Measurements from ENCODE around the gene CPLX1.
"Not testable (repeated sequence)": the region's sequence is repeated elsewhere in the genome, so short reads cannot be mapped to it uniquely, and the experiment has no call there.

CPLX1 gene

DNA sequence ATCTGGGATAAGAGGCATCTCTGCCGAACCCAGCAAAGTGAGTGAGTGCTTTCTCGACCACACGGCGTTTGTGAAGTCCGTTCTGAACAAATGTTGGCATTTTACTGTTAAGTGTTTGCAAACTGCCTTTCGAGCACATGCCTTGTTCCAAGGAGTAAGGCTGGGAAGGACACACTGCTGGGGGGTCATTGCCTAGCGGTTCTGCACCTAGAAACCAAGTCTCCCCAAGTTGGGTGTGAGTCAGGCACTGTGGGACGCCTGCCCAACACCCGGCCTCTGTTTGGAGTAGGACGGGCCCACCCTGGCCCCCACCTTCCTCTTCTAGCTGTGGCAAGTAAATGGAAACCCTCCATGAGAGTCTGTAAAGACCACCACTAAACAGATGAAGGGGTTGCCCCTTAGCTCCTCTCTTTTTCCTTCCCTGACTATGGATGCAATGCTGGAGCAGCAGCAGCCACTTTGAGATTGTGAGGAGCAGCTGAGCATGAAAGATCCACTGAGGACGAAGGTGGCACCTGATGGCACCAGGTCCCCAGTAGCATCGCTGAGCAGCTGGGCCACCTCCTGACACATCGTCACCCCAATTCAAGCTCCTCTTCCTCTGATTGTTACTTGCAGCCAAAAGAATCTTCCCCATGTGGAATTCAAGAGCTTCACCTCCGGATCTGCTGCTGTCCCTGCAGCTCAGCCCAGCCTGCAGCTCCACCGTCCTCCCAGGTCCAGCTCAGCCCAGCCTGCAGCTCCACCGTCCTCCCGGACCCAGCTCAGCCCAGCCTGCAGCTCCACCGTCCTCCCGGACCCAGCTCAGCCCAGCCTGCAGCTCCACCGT lies 6.3 kb downstream of the CPLX1 start:
- DNase-seq (ENCODE audit: low spot score), result no peak

DNA sequence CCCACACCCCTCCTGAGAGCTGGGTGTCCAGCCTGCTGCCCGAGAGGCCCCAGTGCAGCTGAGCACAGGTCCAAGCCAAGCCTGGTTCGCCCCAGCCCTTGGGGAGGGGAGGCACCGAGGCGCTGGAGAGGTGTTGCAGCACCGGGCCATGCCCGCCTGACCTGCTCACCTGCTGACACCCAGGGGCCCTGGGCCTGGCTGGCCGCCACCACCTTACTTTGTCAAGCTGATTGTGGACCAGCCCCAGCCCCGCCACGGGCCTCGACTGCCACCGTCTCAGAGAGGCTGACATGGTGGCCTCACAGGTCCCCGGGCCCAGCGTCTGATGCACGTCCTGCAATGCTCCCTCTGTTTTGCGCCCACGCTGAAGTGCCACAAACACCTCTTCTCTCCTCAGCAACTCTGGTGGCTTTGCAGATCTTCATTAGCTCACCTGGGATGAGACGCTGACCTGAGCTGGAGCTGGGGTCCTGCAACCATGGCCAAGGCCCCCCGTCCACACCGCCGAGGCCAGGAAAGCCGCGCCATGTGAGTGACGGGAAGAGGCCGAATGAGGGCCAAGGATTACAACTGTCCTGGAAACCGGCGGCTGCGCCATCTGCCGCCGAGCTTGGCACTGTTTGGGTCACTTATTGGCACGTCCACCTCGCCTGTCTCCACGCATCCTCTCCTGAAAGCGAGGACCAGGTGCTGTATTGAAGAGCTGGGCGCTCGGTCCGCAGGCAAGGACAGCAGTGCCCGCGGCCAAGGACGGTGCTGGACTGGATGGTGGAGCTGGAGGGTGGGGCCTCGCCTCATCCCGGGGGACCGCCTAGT lies 7.6 kb downstream of the CPLX1 start:
- DNase-seq (ENCODE audit: low spot score), result no peak

DNA sequence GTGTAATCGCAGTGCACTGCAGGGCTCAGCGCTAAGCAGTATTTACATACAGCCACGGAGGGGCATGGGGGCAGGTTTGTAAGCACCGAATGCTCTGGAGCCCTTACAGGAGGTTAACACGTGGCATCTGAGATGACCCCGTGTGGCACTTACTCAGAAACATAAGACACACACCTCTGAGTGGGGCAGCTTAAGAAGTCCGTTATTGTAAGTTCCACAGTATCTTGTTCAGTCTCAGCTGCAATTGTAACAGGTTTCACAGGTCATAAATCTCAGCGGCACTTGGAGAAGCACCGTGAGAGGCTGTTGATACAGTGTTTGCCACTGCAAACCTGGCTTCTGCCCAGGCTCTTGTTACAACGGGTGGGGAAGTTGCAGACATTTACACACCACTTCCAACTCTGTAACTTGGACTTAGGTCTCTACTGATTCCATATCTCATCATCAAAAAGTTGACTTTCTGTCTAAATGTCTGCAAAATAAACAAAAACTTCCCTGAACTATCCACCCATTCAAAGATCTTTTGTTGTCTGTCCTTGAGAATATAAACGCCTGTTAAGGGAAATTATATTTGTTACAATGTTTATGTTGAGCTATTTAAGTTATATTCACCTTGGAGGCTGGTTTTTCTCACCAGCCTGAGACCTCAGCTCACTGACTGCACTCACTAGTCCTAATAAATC lies 10.3 kb downstream of the CPLX1 start:
- DNase-seq (ENCODE audit: low spot score), result no peak

DNA sequence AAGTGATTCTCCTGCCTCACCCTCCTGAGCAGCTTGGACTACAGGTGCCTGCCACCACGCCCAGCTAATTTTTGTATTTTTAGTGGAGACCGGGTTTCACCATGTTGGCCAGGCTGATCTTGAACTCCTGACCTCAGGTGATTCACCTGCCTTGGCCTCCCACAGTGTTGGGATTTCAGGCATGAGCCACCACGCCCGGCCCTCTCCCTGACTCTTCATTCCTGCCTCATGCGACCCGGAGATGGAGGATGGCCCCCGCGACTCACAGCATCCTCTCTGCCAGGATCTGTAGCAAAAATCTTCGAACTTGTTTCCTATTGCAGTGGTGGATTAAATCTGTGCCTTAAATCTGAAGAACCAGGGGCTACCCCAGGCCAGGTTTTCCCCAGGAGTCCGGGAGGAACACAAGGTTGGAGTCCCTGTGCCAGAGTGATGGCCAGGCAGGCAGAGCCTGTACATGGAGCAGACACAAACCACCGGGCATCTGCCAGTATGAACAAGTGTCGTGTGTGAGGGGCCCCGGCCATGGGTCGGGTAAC lies 11.5 kb downstream of the CPLX1 start:
- no peak for DNase-seq (ENCODE audit: low spot score)

DNA sequence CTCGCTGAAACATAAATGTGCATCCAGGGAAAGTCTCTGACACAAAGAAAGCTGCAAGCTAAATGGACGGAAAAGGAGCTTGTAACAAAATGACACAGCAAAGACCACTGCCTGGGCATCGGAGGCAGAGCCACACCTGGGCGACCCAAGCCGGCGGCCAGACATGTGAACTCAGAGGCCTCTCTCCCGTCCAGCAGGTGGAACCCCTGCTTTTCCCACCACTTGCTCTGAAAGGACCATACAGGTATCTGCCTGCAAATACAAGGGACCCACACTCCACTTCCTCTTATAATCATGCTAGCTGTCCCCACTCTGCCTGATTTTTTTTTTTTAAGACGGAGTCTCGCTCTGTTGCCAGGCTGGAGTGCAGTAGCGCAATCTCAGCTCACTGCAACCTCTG lies 12.0 kb downstream of the CPLX1 start:
- DNase-seq (ENCODE audit: low spot score), result peak; percentile 28

DNA sequence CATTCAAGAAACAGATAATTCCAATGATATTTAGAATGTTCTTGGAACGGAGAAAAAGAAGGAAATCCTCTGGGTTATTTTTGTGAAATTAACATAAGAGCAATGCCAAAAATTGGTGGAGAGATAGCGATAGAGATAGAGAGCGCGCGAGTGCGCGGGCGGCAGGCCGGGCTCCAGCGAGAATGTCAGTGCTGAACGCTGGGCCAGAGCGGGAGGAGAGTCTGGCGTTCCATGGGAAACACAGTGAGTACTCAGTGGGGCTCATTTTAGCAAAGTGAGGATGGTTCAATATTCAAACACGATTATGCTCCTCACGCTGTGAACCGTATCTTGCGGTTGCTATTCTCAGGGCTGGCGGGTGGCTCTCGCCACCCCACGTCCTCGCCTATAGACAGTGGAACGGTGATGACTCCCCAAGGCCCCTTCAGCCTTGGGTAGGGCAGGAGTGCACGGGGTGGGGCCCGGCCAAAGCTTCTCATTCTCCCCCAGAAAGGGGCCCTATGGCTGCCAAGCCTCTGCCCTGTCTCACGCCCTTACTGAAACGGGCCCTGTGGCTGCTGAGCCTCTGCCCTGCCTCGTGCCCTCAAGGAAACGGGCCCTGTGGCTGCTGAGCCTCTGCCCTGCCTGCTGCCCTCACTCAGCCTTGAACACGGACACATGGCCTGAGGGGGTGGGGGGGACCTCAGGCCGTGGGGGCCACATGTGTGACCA lies 16.9 kb downstream of the CPLX1 start:
- no peak for DNase-seq (ENCODE audit: low spot score)

DNA sequence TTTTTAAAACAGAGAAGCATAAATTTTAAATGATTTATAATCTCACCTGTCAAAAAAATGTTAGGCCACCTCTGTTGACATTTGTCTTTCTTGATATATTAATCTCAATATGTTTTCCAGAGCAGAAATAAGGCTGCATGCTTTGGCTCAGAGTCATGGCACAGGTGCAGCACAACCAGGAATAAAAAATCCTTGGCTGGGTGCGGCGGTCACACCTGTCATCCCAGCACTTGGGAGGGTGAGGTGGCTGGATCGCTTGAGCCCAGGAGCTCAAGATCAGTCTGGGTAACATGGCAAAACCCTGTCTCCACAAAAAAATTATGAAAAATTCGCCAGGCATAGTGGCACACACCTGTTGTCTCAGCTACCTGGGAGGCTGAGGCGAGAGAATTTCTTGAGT lies 18.1 kb downstream of the CPLX1 start:
- no peak for DNase-seq (ENCODE audit: low spot score)

DNA sequence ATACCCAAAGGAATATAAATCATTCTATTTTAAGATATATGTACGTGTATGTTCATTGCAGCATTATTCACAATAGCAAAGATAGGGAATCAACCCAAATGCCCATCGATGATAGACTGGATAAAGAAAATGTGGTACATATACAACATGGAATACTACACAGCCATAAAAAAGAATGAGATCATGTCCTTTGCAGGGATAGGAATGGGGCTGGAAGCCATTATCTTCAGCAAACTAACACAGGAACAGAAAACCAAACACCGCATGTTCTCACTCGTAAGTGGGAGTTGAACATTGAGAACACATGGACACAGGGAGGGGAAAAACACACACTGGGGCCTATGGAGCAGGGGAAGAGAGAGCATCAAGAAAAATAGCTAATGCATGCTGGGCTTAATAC lies 18.9 kb downstream of the CPLX1 start:
- not testable (repeated sequence) for DNase-seq (ENCODE audit: low spot score)

DNA sequence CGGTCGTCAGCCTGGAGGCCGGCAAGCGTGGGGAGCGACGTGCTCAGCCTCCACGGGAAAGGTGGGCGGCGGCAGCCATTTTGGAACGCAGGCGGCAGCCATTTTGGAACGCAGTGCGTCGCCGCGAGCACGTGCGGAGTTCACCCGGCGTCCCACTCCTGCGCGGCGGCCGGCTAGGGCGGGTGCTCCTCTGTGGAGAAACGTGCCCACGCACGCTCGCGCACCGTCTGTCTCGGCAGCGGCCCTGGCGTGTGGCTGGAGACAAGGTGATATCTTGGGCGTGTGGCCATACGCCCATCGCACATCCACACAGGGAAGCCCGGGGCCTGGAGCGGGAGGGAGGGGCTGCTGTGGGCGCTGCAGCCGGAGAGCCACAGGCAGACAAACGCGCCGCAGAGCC lies 21.1 kb downstream of the CPLX1 start:
- DNase-seq (ENCODE audit: low spot score), result no peak

DNA sequence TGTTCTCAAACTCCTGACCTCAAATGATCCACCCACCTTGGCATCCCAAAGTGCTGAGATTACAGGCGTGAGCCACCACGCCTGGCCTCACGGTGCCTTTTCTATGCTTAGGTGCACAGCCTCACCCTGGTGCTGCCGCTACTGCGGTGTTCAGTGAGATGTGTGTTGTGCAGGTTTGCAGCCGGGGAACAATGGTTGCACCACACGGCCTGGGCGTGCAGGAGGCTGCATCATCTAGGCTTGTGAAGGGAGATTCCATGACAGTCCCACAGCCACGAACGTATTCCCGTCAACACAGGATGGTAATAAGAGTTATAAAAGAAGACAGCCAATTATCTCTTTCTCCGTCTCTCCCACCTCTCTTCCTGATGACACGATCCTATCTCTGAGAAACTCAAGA lies 22.0 kb downstream of the CPLX1 start:
- DNase-seq (ENCODE audit: low spot score), result no peak

DNA sequence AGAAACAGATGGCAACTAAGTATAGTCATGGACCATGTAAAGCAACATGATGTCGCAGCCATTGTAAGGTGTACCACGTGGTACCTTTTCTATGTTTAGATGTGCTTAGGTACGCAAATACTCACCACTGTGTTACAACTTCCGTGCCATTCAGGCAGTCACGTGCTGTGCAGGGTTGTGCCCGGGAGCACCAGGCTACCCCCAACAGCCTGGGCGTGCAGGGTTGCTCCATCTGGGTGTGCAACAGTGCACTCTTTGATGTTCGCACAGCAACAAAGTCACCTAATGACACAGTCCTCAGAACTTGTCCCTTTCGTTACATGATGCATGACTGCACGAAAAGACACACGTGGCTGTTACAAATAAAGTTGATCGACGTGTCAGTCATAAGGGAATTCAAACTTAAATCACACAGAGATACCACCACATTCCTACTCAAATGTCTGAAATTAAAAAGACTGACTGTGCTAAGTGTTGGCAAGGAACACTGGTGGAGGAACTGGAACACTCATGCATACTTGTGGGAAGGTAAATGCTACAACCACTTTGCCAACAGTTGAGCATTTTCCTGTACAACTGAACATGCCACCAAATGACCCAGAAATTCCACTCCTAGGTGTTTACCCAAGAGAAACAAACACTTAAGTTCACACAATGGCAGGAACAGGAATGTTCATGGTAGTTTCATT lies 24.3 kb downstream of the CPLX1 start:
- no peak for DNase-seq (ENCODE audit: low spot score)

DNA sequence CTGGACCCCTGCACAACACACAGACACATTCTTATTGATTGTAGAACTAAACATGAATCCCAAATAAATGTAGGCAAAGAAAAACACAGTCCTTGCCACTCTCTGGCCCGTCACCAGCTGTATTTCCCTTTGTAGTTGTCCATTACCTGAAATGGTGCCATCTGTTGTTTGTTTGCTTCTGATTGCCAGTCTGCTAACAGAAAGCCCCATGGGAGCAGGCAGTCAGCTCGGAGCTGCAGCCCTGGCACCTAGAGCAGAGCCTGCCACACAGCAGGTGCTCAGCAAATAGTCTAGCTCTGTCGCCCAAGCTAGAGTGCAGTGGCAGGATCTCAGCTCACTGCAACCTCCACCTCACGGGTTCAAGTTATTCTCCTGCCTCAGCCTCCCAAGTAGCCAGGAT lies 28.9 kb downstream of the CPLX1 start:
- no peak for DNase-seq (ENCODE audit: low spot score)

DNA sequence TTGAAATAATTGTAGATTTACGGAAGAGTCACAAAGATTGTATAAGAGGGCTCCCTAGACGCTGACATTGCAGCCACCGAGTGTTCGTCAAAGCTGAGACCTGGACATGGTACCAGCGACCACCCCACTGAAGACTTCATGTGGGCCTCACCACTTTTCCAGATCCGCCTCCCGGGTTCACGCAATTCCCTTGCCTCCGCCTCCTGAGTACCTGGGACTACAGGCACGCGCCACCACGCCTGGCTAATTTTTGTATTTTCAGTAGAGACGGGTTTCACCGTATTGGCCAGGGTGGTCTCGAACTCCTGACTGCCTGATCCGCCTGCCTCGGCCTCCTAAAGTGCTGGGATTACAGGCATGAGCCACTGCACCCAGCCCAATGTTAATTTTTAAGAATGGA lies 29.7 kb downstream of the CPLX1 start:
- DNase-seq (ENCODE audit: low spot score), result no peak

DNA sequence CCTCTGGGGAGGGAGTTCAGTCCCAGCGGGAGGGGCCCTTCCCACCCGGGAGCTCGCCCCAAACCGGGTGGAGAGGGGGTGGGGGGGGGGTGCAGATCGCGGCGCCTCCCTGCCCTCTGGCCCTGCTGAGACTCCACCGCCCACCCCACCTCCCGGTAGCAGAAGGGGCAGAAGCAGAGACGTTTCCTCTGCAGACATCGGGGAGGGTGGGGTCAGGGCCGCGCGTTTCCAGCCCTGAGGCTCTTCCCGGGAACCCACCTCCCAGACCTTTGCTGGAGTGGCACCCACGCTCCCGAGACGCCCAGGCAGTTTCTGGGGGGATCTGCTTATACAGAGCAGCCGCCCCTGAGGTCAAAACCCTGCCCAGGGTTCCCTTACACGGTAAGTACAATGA lies 30.2 kb downstream of the CPLX1 start:
- DNase-seq (ENCODE audit: low spot score), result no peak

DNA sequence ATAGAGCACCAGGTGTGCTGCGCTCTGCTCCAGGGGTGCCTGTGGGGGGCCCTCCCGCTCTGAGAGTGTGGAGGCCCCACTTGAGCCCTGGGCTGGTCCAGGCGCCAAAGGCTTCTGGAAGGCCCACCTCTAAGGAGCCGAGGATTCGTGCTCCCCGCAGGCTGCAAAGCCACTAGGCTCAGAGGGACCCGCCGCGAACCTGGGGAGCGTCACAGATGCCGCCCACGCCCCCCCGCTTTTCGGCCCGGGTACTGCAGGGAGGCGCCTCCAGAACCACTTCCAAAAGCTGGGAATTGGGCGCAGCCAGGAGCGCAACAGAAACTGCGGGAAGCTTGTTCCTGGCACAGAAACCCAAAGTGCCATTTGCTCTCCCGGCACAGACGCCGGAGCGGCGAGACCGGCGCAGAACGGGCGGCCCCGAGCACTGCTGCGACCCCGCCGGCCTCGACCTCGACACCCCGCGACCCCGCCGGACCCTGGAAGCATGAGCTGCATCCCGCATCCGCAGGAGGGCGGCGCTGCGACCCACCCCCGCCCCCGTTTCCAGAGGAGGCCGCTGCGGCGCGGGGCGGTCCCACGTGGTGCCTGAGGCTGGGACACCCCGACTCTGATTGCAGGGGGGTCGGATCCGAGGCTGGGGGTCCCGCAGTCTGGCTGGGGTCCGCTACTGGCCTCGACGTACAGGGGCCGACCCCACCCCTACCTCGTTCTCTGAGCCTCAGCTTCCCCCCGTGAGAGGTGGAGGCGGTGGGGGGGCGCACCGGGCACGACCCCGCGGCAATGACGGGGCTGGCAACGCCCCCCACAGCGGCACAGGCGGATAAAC lies 30.8 kb downstream of the CPLX1 start:
- no peak for DNase-seq (ENCODE audit: low spot score)

DNA sequence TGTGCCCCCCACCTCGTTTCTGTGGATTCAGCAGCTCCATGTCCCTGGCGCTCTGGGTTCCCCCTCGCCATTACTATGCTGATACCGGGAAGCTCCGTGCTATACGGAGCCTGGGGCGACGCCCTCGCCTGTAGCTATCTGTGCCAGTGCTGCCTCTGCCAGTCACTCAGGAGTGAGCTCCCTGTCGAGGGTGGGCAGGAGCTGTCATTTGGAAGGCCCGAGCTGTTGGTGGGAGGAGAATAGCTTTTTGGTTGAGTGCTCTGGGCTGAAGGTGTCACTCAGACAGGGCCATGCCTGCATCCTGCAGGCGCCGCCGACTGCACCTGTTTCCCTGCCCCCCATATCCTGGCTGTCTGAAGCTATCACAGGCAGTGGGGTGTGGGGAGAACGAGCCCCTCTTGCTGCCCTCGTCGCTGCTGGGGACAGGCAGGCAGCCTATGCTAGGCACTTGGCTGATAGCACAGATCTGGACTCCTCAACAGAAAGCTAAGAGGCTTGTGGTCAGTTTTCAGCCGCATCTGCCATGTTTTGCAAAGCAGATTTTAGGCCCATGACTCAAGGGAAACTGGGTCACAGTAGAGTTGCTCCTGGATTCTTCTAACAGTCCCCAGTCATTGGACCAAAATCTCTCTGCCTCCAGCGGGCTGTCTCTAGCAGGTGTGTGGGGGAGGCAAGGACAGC lies 31.8 kb downstream of the CPLX1 start:
- no peak for DNase-seq (ENCODE audit: low spot score)

DNA sequence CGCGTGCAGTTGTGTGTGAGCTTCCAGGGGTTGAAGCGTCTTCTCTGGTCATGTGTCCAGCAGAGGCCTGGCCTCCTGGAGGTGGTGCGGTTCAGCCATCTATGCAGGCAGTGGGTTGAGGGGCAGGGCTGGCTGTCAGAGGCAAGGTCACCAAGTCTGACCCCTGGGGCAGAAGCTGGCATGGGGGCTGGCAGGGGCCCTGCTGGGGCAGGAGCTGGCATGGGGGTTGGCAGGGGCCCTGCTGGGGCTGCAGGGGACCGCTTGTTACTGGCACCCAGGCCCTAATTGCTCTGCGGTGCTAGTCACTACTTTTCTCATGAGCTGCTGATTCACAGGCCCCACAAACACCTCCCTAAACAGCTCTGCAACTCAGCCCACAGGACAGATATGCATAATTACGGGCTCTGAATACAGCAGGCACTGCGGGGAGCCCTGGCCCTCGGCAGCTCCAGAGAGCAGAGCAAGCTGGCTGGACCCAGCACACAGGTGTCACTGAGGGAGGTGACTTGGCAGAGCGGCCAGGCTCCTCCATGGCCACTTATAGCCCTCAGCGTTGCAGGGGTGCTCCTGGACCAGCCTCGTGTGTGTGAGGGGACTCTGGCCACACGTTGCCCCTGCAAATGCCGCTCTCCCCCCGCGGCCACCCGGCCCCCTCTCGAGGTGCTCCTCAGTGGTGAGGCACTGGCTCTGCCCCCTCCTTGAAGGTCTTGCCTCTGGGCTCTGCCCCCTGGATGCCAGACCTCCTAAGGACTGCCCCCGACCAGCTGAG lies 32.7 kb downstream of the CPLX1 start:
- no peak for DNase-seq (ENCODE audit: low spot score)

DNA sequence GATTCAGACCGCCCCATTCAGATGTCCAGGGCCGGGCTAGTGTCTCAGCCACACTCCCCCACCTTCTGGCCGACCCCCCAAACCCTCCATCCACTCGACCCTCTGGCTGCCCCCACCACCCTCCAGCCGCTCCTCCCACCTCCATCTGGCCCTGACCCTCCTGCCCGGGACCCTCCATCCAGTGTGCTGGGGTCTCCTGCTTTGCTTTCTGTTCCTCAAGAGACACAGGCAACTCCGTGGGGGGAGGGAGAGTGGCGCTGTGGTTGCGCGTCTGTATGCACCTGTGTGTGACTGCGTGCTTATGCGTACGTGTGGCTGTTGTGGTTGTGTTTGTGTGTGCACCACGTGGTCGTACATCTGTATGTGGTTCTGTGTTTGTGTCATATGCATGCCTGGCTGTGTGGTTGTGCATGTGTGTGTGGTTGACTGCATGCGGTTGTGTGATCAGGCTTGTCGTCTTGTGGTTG lies 33.3 kb downstream of the CPLX1 start:
- no peak for DNase-seq (ENCODE audit: low spot score)
